Liver (tissue), 3 donors: ENCODE results near the gene C6orf132.

Experiments
- EGR1 ChIP-seq, 2 donors: IDR thresholded peaks; 2 replicates each; pipeline ENCODE4 v1.6.1; 2016 to 2018; ENCODE audit warnings: antibody characterized with exemption in 2 of 2, low read depth in 2 of 2
- RAD21 ChIP-seq, 2 donors: IDR thresholded peaks; 2 replicates each; pipeline ENCODE4 v1.6.1; 2016; ENCODE audit warnings: antibody characterized with exemption in 2 of 2, mild to moderate bottlenecking in 2 of 2
- SP1 ChIP-seq: IDR thresholded peaks from 2 replicates; pipeline ENCODE4 v1.6.1; 2018; ENCODE audit warnings: antibody characterized with exemption, mild to moderate bottlenecking
- TF ChIP-seq, protein P1 (sequence below): fragments of 150-350 bp; IDR thresholded peaks from 2 replicates; pipeline ENCODE4 v1.5.1; 2017; ENCODE audit warnings: improper control_type of control experiment, low read depth, low read length; ENCODE audit not compliant: missing input control
- TF ChIP-seq, protein P2 (sequence below): IDR thresholded peaks from 2 replicates; pipeline ENCODE4 v1.6.1; 2016; ENCODE audit warnings: antibody characterized with exemption
- donor health status: healthy.
- donor health status: healthy.

DNA sequence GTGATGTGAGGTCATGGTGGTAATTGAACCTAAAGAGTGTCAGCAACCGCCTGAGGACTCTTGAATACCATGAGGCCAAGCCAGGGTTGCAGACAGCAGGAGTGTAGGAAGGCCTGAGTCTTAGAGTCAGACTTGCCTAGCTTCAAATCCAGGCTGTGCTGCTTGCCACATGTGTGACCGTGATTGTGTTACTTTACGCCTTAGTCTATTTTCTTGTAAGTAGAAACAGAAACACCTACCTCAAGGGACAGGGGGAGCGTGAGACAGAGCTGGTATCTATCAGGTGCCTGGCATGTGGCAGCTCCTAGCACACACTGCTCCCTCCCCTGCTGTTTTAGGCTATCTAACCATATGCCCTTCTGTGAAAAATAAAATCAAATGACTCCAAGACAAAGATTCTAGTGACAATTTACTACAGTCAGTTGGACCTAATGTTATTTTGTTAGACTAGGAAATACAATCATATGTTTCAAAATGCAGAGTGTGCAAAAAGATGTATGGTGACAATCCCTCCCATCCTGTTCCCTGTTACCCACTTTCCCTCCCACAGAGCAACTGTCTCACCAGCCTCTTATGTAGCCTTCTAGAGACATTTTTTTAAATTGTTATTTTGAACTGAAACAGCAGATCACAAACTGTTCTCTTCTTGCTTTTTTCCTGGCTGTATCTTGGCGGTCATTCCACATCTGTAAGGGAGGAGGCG lies 70.4 kb downstream of the C6orf132 start:
- TF ChIP-seq, protein P1, sequence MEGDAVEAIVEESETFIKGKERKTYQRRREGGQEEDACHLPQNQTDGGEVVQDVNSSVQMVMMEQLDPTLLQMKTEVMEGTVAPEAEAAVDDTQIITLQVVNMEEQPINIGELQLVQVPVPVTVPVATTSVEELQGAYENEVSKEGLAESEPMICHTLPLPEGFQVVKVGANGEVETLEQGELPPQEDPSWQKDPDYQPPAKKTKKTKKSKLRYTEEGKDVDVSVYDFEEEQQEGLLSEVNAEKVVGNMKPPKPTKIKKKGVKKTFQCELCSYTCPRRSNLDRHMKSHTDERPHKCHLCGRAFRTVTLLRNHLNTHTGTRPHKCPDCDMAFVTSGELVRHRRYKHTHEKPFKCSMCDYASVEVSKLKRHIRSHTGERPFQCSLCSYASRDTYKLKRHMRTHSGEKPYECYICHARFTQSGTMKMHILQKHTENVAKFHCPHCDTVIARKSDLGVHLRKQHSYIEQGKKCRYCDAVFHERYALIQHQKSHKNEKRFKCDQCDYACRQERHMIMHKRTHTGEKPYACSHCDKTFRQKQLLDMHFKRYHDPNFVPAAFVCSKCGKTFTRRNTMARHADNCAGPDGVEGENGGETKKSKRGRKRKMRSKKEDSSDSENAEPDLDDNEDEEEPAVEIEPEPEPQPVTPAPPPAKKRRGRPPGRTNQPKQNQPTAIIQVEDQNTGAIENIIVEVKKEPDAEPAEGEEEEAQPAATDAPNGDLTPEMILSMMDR = no peak
- TF ChIP-seq RAD21 (IDR thresholded peaks at IDR 0.05) (no peak), EGR1 (IDR thresholded peaks at IDR 0.05; ENCODE audit: low read depth in 2 of 2) (no peak), SP1 (no peak)
- TF ChIP-seq, protein P2, sequence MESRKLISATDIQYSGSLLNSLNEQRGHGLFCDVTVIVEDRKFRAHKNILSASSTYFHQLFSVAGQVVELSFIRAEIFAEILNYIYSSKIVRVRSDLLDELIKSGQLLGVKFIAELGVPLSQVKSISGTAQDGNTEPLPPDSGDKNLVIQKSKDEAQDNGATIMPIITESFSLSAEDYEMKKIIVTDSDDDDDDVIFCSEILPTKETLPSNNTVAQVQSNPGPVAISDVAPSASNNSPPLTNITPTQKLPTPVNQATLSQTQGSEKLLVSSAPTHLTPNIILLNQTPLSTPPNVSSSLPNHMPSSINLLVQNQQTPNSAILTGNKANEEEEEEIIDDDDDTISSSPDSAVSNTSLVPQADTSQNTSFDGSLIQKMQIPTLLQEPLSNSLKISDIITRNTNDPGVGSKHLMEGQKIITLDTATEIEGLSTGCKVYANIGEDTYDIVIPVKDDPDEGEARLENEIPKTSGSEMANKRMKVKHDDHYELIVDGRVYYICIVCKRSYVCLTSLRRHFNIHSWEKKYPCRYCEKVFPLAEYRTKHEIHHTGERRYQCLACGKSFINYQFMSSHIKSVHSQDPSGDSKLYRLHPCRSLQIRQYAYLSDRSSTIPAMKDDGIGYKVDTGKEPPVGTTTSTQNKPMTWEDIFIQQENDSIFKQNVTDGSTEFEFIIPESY = no peak
